ENCODE results near the gene CCDC88C. TPM values are rescaled to one million over a fixed set of nuclear protein-coding genes. Genes with fewer than 3 reads are reported as not detected.
A peak's percentile ranks its signal among the peaks of the same experiment; 100 is the strongest.
"Not testable (repeated sequence)": the region's sequence is repeated elsewhere in the genome, so short reads cannot be mapped to it uniquely, and the experiment has no call there.

The CCDC88C gene
- total RNA-seq, 1 experiment from 2014 or later, result 45.3 TPM

DNA sequence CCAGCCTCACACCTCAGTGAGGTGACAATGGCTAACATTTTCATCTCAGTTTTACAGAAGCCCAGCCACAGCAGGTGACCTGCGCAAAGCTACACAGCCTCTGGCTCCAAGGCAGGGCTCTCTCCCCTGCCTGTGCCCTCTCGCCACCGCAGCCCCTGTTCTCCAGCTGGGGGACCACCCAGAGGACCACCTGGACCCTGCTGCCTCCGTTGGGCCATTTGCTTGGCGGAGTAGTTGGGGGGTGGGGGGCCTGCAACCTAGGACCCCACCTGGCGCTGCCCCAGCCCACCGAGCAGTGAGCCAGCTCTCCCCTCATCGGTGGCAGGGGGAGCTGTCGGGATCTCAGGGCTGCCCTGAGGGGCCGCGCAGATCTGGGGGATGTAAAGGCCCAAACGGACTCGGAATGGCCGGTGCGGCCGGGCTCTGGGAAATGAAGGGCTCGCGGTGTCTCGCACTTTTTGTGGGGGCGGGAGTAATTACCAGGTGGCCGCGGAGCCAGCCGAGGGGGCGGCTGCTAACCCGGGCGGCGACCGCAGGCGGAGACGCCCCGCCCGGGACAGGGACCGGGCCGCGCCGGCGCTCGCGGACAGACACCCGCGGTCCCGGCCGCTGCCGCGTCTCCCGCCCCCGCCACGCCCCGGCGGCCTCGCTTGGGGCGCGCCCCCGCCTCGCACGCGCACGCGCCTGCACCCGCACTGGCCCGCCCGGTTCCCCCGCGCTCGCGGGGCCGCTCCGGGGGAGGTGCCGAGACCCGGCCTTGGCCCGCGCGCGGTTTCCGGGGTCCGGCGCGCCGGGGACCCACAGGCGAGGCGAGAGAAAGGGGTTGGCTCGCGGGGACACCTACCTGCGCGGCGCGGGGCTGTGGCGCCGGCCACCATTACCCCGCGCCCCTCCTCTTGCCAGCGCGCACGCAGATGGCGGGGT lies 164.5 kb downstream of the CCDC88C start:
- DNase-seq (ENCODE audit: low spot score), result no peak

DNA sequence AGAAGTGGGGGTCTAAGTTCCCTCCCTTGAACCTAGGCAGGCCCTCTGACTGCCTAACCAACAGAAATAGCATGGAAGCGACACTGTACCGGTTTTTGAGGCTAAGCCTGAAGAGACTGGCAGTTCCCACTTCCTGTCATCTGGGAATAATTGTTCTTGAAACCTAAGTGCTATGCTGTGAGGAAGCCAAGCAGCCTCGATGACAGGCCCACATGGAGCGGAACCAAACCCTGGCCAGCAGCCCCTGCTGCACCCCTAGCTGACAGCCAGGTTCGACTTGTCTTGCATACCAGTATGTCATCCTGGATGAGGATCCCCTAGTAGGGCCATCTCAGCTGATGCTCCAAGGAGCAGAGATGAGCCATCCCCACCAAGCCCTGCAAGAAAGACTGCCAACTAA lies 166.7 kb downstream of the CCDC88C start:
- no peak for DNase-seq (ENCODE audit: low spot score)

DNA sequence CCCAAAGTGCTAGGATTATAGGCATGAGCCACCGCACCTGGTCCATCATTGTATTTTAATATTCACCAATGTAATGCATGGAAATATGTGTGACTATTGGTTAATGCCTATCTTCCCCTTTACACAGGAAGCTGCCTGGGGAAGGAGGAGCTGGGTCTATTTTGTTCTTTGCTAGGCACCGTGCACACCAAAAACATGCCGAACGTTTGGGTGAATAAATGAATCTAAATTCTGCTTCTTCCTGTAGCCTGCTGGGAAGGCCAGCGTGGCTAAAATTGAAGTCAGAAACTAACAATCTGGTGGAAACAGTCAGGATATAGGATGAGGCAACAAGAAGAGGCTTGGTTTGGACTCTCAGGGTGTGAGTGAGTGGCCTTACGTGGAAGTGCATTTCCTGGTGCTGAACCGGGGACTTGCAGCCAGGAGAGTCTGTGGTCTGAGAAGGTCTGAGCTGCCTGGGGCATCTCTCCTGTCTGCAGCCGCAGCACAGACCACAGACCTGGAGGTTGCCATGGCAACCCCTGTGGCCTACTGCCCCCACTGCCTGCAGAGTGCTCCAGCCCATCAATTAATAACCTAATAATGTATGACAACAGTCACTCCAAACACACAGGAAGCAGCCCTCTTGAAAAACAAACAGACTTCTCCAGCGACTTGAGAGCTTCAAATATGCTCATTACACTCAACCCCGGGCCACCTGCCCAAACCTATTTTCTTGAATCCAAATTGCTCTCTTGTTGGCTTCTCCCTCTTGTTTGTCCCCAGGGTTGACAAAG lies 167.6 kb downstream of the CCDC88C start:
- peak; percentile 12 for DNase-seq (ENCODE audit: low spot score)

DNA sequence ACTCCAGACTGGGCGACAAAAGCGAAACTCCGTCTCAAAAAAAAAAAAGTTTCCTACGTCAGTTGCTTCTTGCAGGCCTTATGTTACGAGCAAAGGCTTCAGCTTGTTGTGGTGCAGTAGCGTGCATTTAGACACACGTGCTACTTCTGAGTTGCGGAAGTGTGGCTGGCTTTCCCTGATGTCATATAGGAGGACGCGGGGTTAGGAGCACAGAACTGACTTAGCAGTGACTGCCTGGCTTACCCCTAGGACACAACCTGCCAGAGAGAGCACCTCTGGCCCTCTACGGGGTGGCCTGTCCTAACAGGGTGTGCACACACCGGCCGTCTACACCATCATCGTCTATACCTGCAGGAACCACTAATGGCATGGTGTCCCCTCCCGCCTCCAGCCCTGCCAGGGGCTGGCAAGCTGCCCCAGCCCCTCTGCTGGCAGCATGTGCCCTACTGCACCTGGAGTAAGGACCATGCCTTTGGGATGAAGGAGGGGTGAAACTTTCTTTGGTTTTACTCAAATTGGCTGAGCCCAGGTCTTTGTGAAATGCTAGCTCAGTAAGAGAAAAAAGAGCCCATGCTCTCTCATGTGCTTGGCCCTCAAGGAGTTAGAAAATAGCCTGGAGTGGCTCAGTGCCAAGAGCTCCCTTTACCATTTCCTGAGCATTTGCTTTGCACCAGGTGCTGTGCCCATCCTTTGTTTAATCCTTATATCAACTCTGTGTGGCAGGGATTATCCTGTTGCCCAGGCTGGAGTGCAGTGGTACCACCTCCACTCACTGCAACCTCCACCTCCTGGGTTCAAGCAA lies 171.4 kb downstream of the CCDC88C start:
- no peak for DNase-seq (ENCODE audit: low spot score)

DNA sequence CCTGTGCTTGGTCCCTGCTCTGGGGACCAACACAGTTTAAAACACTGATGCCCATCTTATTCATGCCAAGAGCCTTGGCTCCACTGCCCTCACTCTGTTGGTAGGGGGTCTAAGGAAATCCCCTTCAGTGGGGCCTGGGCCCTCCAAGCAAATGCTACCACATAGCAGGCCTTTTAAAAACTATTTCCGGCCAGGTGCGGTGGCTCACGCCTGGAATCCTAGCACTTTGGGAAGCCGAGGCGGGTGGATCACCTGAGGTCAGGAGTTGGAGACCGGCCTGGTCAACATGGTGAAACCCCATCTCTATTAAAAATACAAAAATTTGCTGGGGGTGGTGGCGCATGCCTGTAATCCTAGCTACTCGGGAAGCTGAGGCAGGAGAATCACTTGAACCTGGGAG lies 172.0 kb downstream of the CCDC88C start:
- DNase-seq (ENCODE audit: low spot score), result not testable (repeated sequence)

DNA sequence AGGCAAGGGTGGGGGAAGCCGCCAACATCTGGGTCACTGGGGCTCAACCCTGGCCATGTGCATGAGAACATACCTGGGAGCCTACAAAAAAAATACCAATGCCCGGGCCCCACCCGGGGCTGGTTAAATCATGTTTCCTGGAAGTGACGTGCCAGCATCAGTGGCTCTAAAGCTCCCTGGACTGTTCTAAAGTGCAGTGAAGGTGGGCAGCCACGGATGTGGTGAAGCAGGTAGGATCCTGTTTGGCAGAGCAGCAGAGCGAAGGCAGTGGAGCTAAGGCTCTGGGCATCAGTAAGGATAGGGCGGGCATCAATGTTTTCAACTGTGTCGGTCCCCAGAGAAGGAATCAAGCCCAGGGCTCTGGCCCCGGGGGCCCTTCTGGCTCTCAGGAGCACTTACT lies 172.6 kb downstream of the CCDC88C start:
- DNase-seq (ENCODE audit: low spot score), result no peak

DNA sequence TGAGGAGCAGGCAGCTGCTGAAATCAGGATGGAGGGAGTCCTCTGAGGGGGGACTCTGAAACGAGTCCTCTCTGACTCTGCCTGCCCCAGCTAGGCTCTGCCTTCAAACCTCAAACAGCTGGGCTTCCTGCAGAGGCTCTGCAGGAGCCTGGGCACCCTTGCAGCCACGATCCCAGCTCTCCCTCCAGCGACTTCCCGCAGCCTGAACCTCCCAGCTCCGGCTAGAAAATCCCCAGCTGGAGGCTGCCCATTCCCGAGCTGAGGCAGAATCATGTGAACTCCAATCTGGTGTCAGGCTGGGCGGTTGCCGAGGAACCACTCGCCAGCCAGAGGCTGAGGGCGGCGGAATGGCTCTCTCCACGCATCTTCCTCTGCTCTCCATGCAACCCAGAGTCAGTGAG lies 173.1 kb downstream of the CCDC88C start, which contains the start of gene GPR68:
GPR68 (minus strand) TSS at position 204 of the 401 bp plus-strand sequence. CDS start 9,654 bp downstream, outside the sequence.
- DNase-seq (ENCODE audit: low spot score), result no peak

DNA sequence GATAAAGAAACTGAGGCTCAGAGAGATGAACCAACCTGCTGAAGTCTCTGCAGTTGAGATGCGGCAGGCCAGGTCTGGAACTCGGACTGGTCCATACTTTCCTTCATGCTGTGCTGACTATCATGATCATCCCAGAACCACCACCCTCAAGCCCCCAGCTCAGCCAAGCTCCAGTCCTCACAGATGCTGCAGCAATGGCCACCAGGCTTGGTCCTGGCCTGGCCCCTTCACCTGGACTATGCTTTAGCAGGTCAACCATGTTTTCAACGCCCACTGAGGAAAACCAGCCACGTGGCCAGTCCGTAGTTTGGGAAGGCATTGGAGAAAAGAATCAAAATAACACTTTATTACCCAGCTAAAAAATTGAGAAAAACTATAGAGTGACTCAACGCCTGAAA lies 174.5 kb downstream of the CCDC88C start:
- DNase-seq (ENCODE audit: low spot score), result no peak

DNA sequence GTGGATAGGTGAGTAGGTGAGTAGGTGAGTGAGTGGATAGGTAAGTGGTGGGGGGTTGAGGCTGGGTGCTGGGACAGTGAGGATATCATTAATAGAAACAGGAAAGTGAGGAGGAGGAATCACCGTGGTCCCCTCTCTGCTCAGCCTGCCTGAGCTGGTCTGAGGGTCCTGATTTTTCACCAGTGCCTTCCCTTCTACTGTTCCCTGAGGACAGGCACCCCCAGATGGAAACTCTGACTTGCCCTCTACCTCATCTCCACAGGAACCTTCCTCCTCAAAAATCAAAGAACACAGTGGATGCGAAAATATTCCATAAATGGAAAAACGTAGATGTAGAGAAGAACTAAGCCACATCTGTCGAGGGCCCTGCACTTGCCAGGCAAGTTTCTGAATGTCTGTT lies 175.0 kb downstream of the CCDC88C start:
- no peak for DNase-seq (ENCODE audit: low spot score)

DNA sequence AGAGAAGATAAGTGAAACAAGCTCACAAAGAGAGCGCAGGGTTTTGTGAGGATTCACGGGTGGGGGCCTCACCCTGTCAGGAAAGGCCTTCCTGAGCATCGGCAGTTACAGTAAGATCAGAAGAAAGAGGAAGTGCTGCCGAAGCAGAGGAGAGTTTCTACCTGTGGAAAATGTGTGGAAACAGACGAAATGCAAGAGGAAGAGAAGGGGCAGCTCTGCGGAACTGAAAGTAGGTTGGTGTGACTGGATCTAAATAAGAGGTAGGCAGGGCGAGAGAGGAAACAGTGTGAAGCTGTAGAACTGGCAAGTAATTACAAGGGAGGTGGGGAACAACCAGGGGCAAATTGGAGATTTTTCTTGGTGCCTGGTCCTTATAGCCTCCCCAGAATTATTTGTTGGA lies 175.8 kb downstream of the CCDC88C start:
- no peak for DNase-seq (ENCODE audit: low spot score)

DNA sequence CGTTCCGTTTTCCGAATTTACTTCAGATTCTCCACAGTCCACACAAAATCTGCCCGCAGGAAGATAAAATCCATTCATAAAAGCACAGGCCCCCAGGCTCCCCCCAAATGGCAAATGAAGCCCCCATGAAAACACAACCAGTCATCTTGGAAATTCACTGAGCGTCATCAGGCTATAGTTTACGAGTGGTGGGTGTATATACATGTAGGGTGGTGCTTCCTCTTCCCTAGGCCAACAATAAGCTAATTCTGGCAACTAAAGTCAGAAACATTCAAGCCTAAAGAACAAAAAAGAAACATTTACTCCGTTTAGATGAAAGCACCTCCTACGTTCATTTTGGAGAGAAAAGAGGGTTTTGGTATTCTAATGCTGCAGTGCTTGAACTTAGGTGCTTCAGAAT lies 179.0 kb downstream of the CCDC88C start:
- DNase-seq (ENCODE audit: low spot score), result no peak

DNA sequence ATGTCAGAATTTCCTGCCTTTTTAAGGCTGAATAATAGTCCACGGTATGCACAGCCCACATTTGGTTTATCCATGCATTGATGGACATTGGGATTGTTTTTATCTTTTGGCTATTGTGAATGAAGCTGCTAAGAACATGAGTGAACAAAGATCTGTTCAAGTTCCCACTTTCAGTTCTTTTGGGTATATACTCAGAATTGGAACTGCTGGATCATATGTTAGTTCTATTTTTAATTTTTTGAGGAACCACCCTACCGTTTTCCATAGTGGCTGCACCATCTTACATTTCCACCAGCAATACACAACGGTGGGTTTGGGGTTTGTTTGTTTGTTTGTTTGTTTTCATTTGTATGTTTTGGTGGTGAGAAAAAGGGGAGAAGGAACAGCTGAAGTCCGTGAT lies 179.5 kb downstream of the CCDC88C start:
- DNase-seq (ENCODE audit: low spot score), result no peak

DNA sequence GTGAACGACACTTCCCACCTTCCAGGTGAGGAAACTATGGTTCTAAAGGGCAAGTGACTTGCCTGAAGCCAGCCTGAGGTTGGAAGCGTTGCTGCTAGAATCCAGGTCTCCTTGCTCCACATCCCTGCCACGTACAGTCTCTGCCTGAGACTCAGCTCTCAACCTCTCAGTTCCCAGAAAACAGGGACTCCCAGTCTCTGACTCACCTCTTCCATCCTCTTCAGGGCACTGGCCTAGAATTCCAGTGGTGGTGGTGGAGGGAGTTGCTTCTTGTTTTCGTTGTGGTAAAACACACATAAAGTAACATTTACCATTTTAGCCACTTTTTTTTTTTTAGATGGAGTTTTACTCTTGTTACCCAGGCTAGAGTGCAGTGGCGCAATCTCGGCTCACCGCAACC lies 180.4 kb downstream of the CCDC88C start:
- DNase-seq (ENCODE audit: low spot score), result no peak

DNA sequence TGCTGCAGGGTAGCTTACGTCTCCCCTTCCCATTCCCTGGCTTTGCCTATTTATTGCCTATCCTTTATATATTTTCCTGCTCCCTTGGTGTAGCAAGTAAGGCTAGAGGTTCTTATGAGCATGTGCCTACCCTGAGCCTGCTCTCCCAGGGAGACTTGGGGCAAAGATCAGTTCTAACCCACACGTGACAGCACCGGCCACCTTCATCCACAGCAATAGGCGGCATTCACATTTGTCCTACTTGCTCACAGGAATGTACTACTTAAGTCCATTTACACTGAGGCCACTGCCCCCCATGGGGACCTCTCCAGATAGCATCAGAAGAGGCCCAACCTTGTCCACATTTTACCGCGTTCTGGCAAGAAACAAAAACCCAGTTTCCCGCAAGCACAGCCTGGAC lies 181.8 kb downstream of the CCDC88C start:
- no peak for DNase-seq (ENCODE audit: low spot score)

DNA sequence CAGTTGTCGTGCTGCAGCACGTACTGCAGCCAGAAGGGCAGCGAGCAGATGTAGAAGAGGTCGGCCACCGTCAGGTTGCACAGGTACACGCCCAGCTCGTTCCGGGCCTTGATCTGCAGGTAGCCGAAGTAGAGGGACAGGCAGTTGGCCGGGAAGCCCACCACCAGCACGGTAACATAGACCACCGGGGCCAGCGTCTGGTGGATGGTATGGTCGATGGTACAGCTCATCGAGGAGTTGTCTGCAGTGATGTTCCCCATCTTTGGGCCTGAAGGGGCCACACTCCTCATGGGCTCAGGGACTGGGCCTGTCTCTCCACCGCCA lies 182.9 kb downstream of the CCDC88C start:
- no peak for DNase-seq (ENCODE audit: low spot score)

DNA sequence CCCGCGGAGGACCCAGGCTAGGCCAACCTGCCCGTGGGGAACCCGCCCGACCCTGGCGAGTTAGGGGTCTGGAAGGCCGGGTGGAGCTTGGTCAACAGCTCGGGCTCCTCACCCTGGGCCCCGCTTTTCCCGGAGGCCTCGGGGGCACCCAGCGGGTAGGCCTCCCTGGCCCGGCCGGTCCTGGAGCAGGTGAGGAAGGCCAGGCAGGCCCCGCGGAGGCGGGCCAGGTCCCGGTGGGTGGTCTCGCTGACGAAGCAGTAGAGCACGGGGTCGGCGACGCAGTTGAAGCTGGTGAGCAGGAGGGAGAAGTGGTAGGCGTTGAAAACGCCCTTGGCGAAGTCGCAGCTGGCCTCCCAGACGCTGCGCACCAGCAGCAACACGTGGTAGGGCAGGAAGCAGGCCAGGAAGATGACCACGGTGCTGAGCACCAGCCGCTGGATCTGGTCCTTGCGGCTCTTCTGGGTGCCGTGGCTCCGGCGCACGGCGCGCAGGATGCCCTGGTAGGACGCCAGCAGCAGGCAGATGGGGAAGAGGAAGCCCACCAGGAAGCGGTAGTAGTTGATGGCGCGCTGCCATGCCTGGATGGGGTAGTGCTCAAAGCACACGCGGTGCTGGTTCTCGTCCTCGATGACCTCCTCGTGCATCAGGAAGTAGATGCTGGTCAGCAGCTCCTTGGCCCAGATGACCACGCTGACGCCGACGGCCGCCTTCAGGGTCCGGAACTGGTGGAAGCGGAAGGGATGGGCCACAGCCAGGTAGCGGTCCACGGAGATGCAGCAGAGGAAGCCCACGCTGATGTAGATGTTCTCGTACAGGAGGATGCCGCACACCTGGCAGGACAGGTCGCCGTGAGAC lies 183.5 kb downstream of the CCDC88C start:
- no peak for DNase-seq (ENCODE audit: low spot score)

DNA sequence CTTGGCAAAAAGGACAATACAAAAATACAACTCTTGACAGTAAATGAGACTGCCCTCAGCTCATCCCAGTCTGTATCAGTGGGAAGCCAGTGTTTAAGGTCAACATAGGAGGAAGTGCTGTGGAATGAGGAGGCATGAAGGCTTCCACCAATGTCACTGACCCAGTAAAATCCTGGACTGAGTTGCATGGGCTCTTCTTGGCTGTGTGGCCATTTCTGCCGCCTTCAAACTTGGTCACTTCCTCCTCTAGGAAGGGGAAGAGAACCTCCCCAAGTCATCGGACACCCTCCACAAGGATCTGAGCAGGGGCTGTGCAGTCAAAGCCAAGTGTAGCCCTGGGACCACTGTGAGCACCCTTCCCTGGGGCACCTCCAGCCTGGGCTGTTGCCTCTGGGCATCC lies 185.0 kb downstream of the CCDC88C start:
- DNase-seq (ENCODE audit: low spot score), result no peak

DNA sequence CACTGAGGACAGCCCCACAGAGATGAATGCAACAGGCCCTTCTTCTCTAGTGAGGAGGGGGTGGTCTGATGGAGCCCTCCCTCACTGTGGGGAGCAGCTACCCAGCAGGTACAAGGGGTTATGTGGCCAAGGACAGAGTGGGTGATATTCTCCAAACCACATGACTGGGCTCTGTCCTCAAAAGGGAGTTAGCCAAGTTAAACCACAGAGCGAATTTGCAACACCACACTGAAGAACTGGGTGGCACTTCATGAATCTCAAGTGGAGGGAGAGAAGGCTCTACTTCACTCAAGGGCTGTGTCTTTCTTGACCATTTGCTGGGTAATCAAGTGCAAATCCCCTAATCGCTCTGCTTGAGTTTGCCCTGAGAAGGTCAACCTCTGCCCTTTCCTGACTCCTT lies 185.6 kb downstream of the CCDC88C start:
- no peak for DNase-seq (ENCODE audit: low spot score)

DNA sequence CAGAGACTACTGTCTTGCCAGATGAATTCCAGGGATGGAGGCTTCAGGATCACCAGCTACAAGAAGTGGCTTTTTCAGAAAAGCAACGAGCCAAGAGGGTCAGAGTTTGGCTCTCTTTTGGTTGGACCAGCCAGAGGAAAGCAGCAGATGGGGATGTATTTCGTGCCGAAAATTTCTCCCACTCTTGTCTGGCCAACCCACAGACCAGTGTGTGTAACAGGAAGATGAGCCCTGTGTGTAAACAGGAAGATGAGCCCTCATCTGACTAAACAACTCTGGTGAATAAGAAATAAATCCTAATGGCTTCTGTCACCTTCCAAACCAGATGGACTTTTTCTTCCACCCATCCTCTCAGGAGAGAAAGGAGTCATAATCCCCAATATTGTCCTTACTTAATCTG lies 186.2 kb downstream of the CCDC88C start:
- no peak for DNase-seq (ENCODE audit: low spot score)

DNA sequence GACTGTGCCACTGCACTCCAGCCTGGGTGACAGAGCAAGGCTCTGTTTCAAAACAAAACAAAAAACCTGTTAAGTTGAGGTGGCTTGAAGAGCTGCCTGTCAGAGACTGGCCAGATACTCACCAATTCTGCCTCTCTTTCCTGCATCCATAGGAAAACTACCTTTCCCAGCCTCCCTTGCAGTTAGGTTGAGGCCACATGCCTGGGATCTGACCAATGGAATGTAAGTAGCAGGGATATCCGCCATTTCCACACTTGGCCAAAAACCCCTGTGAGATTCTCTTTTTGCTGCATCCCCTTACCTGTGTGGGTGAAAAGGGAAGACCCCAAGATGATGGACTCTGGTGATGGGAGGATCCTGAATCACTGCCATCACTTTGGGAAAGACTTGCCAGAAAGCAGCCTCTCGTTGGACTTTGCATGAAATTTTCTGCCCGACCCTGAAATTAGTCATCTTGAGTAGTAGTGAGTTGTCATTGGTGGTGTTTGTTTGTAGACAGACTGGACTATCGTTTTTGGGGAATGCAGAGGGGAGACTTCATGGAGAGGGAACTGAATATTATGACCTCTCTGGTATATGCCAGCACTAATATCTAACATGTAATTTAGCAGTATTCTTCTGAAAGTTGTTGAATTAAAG lies 187.1 kb downstream of the CCDC88C start:
- DNase-seq (ENCODE audit: low spot score), result no peak
